HL-60 (cell line): Measurements from ENCODE around the gene LIFR.

Source experiments
- CTCF ChIP-seq: IDR thresholded peaks from one replicate; pipeline ENCODE4 v1.5.1; 2011; ENCODE audit warnings: low read length, control low read depth, inconsistent platforms; ENCODE audit not compliant: insufficient read depth
- GABPA ChIP-seq: IDR thresholded peaks from 2 replicates; pipeline ENCODE4 v1.6.1; 2012; ENCODE audit warnings: low read depth
- REST ChIP-seq: IDR thresholded peaks from 2 replicates; pipeline ENCODE4 v1.6.1; 2012; ENCODE audit warnings: low read depth; ENCODE audit not compliant: insufficient replicate concordance

- no peak for TF ChIP-seq CTCF
- TF ChIP-seq GABPA = no peak
- TF ChIP-seq REST = no peak
Measured at GRCh38 chr5:38515646-38516045, 40.8 kb downstream of the LIFR start.
